Heart left ventricle (tissue), 13 donors: ENCODE results near the gene POU1F1.

Experiments
- POLR2A ChIP-seq, 2 donors: fragments of 450-650 bp; IDR thresholded peaks; one replicate each; pipeline ENCODE4 v1.6.1; 2017; ENCODE audit warnings: antibody characterized with exemption in 2 of 2, mild to moderate bottlenecking in 2 of 2, moderate library complexity in 2 of 2
- TF ChIP-seq, protein P1 (sequence below), 12 donors: fragments of 200-600 bp; sonication (generic) in 4 of 12; IDR thresholded peaks; one replicate each; pipeline versions ENCODE4 v1.5.0 to v1.8.0; 2018 to 2022; ENCODE audit warnings: antibody characterized with exemption in 12 of 12, mild to moderate bottlenecking in 5 of 12
- donor health status: ischemic (EF 13 %, LVEDD 7.1; RV severe dilation, severe dysfunction).
- donor health status: DM: no; HTN: yes; CAD: no.
- donor health status: DM: no; HTN: no; CAD: no.
- donor health status: ischemic (EF 25% LVEDD 6.9; RV normal size, moderate dysfunction).
- donor health status: ischemic (EF 25% LVEDD 5.7; RV mildly dilated, moderate dysfunction).
- donor health status: ischemic (EF 35%, LVEDD 5.7; RV mildly dilated, moderate dysfunction).
- donor health status: nonischemic (EF 11% LVEDD 7.7; RV severe dilation, severe dysfunction).
- donor health status: DM: yes; HTN: yes; CAD: no.
- donor health status: PGD.
- donor health status: ischemic (EF 29% LVEDD 5.4; RV normal size, mild dysfunction).
- donor health status: nonischemic (EF 23%, LVEDD 6.1; RV moderate dilation, normal function).

DNA sequence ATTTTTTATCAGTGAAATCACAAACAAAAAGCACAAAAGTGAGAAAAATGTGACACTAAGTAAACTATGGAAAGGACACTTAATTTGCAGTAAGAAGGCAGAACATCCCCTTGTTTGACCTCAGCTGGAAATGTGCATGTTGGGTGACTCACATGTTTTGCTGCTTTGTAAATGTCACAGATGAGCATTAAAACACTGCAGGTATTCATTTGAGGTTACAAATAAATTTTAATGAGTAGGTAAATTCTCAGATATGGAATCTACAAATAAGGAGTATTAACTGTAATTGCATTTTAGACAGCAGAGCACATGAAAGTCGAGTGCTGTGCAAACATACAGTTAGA, 29.0 kb downstream of the POU1F1 start:
- TF ChIP-seq, protein P1, sequence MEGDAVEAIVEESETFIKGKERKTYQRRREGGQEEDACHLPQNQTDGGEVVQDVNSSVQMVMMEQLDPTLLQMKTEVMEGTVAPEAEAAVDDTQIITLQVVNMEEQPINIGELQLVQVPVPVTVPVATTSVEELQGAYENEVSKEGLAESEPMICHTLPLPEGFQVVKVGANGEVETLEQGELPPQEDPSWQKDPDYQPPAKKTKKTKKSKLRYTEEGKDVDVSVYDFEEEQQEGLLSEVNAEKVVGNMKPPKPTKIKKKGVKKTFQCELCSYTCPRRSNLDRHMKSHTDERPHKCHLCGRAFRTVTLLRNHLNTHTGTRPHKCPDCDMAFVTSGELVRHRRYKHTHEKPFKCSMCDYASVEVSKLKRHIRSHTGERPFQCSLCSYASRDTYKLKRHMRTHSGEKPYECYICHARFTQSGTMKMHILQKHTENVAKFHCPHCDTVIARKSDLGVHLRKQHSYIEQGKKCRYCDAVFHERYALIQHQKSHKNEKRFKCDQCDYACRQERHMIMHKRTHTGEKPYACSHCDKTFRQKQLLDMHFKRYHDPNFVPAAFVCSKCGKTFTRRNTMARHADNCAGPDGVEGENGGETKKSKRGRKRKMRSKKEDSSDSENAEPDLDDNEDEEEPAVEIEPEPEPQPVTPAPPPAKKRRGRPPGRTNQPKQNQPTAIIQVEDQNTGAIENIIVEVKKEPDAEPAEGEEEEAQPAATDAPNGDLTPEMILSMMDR (IDR thresholded peaks at IDR 0.05) = no peak
- no peak for TF ChIP-seq POLR2A (IDR thresholded peaks at IDR 0.05)
